H1 (cell line): ENCODE results near the gene CELA1.

ENCODE experiments used
- ATF3 ChIP-seq: IDR thresholded peaks from 2 replicates; pipeline ENCODE4 v1.6.1; 2011; ENCODE audit warnings: low read depth, mild to moderate bottlenecking, low read length; ENCODE audit not compliant: insufficient read depth
- CHD1 ChIP-seq: IDR thresholded peaks from 2 replicates; pipeline ENCODE4 v1.6.1; 2012; ENCODE audit warnings: low read depth, low read length, improper control_type of control experiment
- CTBP2 ChIP-seq: IDR thresholded peaks from 2 replicates; pipeline ENCODE4 v1.7.0; 2011; ENCODE audit warnings: borderline replicate concordance, mild to moderate bottlenecking, moderate library complexity, mixed read lengths, low read length; ENCODE audit not compliant: insufficient read depth, insufficient read length
- CTCF ChIP-seq, 3 experiments: IDR thresholded peaks; 1 replicate in 2 of 3; 2 replicates in 1 of 3; pipeline versions ENCODE4 v1.5.1 to v1.6.1; 2011; ENCODE audit warnings: low read length in 3 of 3, mild to moderate bottlenecking in 3 of 3, inconsistent platforms in 2 of 3, low read depth in 1 of 3, moderate library complexity in 1 of 3; ENCODE audit not compliant: insufficient read depth in 1 of 3; ENCODE audit errors: control extremely low read depth in 1 of 3
- EZH2 ChIP-seq: fragments of 200-600 bp; sonication (generic); IDR thresholded peaks from 2 replicates; pipeline ENCODE4 v1.7.1; 2012; ENCODE audit warnings: low read depth, mild to moderate bottlenecking, moderate library complexity, low read length, inconsistent platforms; ENCODE audit not compliant: severe bottlenecking
- MAFK ChIP-seq: IDR thresholded peaks from 2 replicates; pipeline ENCODE4 v1.6.1; 2012; ENCODE audit warnings: low read depth, mild to moderate bottlenecking, improper control_type of control experiment, low read length
- NANOG ChIP-seq: IDR thresholded peaks from 2 replicates; pipeline ENCODE4 v1.6.1; 2011; ENCODE audit warnings: low read length, low read depth, mild to moderate bottlenecking, inconsistent platforms; ENCODE audit not compliant: insufficient read depth, poor library complexity, severe bottlenecking
- NRF1 ChIP-seq: IDR thresholded peaks from 2 replicates; pipeline ENCODE4 v1.6.1; 2011; ENCODE audit warnings: mild to moderate bottlenecking, low read depth, low read length, improper control_type of control experiment
- POLR2AphosphoS5 ChIP-seq: IDR thresholded peaks from 2 replicates; pipeline ENCODE4 v1.6.1; 2011; ENCODE audit warnings: low read depth, low read length
- SUZ12 ChIP-seq: fragments of 200-600 bp; sonication (generic); IDR thresholded peaks from 2 replicates; pipeline ENCODE4 v1.6.1; 2012; ENCODE audit warnings: mild to moderate bottlenecking, inconsistent platforms, low read length, moderate library complexity, mixed read lengths
- TBP ChIP-seq: IDR thresholded peaks from 2 replicates; pipeline ENCODE4 v1.6.1; 2011; ENCODE audit warnings: low read depth, low read length, improper control_type of control experiment

- TF ChIP-seq CTCF (IDR thresholded peaks at IDR 0.05; ENCODE audit: control extremely low read depth in 1 of 3, insufficient read depth in 1 of 3, low read depth in 1 of 3, low read length in 3 of 3) (no peak), SUZ12 (no peak), NANOG (no peak), MAFK (no peak), NRF1 (no peak), POLR2AphosphoS5 (no peak), EZH2 (no peak), TBP (no peak), CTBP2 (no peak), CHD1 (no peak), ATF3 (no peak)
Measured at GRCh38 chr12:51281202-51281924, 65.1 kb downstream of the CELA1 start.
